Muscle of arm (tissue), 12 donors: Measurements from ENCODE around the gene ACTR5. TPM values are rescaled to one million over a fixed set of nuclear protein-coding genes. Genes with fewer than 3 reads are reported as not detected.

Source experiments
- DNase-seq: peaks from one replicate; pipeline ENCODE4 v3.0.0-alpha.2; 2013
- polyA plus RNA-seq, 12 donors: library from polyadenylated mRNA; unstranded; fragments of 120-200 nt; gene quantifications; one replicate each; pipeline ENCODE4 v1.2.1, GENCODE V29; 2013; ENCODE audit not compliant: insufficient read length in 12 of 12

The ACTR5 gene
- polyA plus RNA-seq, 12 donors: 5.1 to 6.9 (median 5.8) TPM; not detected in 1

DNA sequence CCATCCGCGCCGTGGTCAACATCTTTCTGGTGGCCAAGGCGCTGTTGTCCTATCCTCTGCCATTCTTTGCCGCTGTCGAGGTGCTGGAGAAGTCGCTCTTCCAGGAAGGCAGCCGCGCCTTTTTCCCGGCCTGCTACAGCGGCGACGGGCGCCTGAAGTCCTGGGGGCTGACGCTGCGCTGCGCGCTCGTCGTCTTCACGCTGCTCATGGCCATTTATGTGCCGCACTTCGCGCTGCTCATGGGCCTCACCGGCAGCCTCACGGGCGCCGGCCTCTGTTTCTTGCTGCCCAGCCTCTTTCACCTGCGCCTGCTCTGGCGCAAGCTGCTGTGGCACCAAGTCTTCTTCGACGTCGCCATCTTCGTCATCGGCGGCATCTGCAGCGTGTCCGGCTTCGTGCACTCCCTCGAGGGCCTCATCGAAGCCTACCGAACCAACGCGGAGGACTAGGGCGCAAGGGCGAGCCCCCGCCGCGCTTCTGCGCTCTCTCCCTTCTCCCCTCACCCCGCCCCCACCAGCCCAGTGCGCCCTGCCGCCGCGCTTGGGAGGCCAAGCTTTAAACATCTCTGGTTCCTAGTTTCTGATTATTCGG, 20.0 kb upstream of the ACTR5 start:
- DNase-seq: no peak

DNA sequence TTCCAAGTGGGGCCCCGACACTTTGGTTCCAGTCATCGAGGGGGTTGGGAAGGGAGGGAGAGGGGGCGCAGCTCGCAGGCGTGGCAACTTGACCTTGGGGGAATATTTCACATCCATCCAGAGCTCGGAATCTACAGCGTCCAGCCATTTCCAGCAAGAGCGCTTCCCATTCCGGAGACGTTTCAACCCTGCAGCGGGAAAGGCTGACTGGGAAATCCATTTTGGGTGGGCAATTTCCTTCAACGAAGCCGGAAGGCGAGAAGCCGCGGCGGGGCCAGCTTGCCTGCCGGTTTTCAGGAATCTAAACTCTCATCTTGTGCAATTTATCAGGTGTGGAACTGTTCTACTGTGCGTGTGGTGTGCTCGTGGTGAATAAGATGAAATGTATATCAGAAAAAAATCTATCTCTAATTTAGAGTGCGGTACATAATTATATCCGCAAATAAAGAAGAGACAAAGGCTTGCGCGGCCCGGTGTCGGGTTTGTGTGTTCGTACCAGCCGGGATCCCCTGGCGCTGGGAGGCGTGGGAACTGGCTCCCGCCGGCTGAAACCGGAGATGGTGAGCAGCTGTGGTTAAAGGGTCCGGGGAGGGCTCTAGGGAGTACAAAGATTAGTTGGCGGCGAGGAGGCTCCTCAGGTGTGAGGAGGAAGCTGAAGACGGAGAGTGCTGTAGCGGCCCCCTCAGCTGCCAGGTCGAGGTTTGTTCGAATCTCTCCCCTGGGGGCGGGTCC, 19.2 kb upstream of the ACTR5 start:
- no peak for DNase-seq

DNA sequence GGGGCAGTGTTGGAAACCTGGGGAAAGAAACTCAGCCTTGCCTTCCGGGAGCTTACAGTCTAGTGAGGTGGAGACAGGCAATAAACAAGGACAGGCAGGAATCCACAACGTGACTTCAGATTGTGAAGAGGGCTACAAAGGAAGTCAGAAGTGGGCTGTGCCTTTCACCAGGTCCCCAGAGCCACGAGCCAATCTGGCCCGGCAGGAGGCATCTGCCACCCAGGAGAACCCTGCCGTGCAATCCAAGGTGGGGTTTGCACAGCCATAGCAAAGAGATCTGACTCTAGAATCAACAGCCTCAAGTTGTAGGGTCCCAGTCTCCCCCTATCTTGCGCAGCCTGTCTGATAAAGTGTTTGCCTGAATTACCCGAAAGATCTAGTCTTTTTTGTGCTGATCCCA, 18.5 kb upstream of the ACTR5 start:
- DNase-seq: no peak

DNA sequence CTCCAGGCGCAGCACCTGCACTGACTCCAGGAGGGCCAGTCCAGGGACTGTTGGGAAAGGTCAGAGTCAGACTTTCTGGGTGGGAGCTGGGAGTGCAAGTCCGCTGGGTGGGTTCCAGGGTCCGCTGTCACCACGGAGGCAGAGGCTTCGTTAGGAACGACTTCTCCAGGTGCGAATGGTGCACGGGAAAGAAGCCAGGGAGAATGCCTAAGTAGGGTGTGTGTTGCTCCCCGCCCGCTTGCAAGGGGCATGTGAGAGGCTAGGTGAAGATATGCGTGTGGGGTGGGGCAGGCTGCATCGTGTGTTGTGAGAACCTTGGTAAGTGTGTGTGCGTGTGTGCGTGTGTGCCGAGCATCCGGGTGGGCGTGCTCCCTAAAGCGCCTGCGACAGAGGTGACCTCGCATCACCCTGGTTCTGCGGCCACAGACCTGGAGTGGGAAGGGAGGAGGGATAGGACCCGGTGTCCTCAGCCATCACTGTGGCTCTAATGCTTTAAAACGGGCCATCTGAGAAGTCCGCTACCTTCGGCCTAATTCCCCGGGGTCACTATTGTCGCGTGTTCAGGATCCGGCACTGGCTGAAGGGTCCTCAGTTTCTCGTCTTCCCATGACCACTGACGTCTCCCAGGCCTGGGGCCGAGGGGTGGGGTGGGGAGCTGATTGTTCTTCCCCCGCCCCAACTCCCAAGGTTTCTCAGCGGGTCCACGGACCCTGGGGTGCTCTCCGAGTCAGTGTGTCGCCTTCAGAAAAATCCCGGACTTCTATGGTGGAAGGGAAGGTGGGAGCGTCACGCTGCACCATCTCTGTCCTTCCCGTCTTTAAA, 17.9 kb upstream of the ACTR5 start:
- DNase-seq: no peak

DNA sequence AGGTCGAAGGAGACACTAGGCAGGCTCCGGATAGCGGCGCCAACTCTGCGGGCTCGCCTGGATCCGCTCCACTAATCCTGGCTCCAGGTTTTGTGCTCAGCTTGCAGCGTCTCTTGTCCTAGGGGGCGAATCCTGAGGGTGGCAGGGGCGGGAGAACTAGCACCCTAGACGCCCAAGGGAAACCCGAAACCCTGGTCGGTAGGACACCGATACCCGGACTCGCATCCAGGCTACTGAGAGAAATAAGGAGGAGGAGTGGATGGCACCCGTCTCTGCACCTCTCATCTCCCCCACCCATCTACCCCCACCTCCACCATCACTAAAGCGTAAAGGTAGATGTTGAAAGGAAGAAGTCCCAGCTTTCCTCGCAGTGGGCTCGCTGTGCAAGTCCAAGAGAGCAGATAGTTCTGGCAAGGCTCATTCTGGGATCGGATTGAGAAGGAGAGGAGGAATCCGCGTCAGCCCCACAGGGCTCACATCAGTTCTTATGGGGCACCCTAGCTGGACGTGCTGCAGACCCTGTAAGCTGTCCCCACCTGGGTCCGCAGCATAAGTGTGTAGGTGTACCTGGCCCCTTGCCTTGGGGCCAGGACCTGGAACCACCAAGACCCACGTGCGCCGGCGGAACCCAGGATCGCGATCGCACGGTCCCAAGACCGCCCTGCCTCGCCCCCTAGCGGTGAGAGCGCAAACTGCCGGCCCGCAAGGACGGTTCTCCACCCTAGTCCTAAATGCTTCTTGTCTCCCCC, 17.1 kb upstream of the ACTR5 start:
- DNase-seq: peak; percentile 55

DNA sequence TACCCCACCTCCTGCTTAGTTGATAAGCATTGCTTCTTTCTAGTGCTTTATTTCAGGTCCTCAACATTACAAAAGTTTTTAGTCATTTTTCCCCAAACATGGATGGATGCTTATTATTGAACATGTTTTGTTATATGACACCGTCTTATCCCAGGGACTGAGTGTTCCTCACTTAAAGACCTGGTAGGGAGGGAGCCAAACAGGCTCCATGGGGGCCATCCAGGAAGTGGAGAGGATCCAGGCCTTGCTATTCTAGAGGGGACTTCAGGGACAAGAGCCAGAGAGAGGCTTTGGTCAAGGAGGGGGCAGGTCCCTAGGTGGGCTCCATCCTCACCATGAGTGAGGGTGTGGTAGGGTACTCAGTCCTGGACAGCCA, 16.5 kb upstream of the ACTR5 start:
- DNase-seq: no peak

DNA sequence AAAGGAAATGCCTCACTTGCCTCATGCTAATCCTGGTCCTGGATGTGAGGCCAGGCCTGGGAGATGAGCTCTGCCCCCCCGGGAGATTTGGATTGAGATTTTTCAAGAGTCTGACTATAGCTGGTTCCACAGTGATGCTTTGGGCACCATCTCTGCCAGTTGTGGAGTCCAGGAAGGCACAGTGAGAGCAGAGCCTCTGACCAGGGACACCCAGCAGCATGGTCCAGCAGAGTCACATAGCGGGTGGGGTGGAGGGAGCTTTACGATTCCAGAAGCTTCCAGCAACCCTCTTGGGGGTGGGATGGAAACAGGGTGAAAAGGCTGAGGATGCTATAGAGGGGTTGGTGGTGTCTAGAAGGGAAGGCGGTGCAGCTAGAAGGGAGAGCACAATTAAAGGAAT, 15.3 kb upstream of the ACTR5 start:
- no peak for DNase-seq

DNA sequence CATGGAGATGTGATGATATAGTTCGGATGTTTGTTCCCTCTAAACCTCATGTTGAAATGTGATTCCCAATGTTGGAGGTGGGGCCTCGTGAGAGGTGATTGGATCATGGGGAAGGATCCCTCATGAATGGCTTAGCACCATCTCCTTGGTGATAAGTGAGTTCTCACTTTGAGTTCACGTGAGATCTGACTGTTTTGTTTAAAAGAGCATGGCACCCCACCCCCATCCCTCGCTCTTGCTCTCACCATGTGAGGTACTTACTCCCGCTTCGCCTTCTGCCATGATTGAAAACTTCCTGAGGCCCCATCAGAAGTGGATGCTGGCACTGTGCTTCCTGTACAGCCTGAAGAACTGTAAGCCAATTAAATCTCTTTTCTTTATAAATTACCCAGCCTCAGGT, 13.1 kb upstream of the ACTR5 start:
- DNase-seq: no peak

DNA sequence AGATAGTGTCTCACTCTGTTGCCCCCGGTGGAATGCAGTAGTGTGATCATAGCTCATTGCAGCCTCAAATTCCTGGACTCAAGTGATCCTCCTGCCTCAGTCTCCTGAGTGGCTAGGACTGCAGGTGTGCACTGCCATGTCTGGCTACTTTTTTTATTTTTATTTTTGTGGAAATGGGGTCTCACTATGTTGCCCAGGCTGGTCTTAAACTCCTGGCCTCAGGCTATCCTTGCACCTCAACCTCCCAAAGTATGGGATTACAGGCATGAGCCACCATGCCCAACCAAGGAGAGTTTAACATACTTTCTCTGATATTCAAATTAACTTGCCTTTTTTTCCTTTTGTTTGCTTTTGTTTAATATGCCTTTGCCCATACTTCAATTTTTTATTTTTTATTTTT, 10.4 kb upstream of the ACTR5 start:
- no peak for DNase-seq

DNA sequence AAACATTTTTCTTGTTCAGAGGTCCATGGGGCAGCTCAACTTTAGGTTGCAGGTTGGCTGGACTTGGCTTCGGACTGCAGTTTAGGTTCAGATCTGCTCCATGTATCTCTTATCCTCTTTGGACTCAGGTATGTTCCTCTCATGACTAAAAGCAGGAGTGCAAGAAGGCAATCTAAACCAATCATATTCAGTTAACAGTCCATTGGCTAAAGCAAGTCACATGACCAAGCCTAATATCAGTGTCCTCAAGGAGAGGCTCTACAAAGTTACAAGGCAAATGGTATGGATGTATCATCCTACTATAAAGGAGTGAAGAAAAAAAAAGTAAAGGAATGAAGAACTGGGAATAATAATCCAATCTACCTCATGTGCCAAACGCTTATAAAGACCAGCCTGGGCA, 2.5 kb upstream of the ACTR5 start:
- DNase-seq: no peak

DNA sequence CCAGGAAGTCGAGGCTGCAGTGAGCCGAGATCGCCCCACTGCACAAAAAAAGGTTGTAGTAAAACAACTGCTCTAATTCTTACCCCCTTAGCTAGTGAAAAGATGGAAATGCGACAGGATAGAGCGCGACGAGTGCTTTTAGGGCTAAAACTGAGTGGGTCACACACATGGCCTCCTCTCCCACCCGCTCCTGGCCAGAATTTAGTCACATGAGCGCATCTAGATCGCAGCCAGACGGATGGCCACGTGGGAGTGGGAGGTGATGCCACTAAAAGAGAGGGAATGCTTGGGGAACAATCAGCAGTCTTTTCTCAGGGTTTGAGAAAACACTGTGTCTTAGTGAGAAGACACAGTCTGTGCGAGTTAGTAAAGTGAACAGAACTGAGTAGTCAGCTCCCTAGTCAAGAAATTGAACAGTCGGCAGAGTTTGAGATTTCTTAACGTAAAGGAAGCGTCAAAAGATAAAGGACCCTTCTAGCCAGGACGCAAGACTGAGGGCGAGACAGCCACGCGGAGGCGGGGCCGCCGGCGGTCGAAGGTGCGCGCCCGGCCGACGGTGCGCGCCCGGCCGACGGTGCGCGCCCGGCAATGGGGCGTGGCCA, 664 bp upstream of the ACTR5 start:
- DNase-seq: no peak

DNA sequence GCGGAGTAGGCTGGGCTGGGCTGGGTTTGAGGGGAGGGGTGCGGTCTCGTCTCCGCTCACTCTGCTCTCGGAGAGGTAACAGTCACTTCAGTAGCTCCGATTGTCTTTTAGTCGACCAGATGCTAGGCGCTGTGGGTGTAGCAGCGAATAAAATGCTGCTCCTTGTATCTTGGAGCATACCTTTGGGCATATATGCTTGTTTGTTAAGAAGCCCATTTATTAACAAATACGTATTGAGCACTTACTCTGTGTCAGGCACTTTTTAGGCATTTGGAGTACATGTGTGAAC, 545 bp downstream of the ACTR5 start:
- no peak for DNase-seq

DNA sequence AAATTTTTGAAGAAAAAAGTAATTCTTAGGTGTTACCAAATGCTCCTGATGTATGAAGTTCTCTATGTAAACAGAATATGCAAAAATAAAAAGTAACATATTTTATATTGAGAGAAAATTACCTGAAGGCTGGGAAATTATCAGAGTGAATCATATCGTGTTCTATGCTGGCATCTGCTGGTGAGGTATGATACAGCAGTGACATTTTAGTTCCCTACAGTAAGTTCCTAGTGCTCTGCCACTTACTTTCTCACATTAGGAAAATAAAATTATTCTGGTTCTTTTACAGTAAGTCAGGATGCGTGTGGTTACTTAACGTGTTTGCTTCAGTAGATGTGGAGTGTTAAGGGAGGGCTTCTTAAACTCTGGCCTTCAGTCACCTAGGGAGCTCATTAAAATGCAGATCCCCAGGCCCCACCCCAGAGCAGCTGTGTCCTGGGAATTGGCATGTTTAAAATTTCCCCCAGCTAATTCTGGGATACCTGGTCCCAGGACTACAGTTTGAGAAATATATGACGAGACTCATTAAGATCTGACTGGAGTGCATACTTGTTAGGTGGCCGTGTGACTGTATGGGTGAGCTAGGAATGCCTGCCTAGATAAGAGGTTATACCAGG, 3.2 kb downstream of the ACTR5 start:
- peak; percentile 35 for DNase-seq

DNA sequence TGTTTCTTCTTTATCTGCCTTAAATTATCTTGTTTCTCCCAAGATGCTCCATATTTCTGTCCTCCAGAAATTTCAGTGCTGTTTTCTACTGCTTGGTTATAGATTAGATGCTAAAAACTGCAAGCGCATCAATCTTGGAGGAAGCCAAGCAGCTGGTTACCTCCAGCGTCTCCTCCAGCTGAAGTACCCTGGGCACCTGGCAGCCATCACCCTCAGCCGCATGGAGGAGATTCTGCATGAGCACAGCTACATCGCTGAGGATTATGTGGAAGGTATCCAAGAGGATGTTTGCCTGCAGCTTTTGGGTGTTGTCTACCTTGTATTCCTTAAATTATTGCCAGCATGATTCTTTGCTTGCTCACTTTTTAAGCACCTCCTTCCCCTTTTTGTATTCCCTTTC, 3.8 kb downstream of the ACTR5 start:
- DNase-seq: no peak

DNA sequence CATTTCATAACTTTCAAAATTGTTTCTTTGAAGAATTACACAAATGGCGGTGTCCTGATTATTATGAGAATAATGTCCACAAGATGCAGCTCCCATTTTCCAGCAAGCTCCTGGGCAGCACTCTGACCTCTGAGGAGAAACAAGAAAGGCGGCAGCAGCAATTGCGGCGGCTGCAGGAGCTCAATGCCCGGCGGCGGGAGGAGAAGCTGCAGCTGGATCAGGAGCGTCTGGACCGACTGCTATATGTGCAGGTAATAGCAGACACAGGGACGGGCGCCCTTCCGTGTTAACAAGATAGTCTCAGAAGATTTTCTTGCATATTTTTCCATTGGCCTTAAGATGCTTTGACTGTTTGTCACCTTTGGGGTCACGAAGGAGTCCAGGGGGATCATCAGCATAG, 6.7 kb downstream of the ACTR5 start:
- DNase-seq: no peak

DNA sequence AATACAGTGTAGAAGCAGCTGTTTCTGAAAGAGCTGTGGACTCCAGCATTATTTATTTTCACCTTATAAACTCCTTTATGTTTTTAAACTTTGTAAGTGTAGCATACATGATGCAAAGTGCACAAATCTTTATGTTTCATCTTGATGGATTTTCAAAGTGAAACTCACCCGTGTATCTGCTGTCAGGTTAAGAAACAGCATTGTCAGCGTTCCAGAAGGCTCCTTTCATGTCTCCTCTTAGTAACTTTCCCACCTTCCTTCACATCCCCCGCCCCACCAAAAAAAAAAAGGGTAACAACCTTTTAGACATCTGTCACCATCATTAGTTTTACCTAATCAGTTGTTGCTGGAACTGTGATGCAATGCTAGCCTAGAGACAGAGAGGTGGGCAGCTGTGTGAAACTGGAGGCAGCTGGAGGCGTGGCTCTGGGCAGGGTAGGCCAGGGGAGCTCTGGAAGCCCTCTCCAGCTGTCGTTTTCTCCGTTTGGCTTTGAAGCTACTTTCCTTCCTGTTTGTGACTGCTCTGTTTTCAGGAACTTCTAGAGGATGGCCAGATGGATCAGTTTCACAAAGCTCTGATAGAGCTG, 7.2 kb downstream of the ACTR5 start:
- DNase-seq: no peak

DNA sequence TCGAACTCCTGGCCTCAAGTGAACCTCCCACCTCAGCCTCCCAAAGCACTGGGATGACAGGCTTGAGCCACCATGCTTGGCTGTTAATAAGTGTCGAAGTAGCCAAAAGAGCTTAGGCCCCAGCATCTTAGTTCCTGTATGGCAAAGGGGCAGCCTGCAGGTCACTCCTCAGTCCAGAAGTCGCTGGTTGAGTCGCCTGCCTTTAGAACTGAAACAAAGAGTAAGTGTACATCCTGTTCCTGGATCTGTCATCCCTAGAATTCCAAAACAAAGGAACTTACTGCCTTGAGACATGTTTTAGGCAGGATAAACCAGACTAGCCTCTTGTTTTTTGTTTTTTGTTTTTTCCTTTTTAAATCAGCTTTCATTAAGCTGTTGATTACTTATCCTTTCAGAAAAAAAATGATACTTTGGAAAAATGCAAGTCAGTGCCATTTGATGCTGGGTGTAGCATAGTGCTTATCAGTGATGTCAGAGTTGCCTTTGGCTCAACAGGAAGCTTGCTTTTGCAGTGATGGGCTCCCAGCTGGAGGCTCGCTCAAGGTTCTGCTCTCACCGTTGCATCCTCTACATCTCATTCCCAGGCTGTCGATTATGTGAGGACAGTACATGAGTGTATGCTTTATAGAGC, 9.0 kb downstream of the ACTR5 start:
- no peak for DNase-seq

DNA sequence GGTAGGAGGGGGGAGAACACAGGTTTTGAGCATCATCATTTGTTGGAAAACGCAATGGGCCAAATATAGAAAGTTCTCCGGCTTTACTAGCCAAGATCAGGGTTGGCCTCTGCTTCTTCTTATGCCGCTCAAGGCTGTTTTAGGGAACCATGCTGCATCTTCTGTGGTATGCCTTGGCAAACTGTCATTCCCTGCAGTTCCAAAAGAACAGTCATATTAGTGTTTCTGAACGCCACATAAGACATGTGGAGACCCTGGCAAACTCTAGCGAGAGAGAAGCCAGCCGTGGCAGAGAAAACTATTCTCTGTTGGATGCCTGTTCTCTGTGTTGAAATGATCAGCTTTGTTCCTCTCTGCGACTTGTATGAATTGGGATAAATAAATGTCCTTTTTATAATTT, 10.8 kb downstream of the ACTR5 start:
- no peak for DNase-seq

DNA sequence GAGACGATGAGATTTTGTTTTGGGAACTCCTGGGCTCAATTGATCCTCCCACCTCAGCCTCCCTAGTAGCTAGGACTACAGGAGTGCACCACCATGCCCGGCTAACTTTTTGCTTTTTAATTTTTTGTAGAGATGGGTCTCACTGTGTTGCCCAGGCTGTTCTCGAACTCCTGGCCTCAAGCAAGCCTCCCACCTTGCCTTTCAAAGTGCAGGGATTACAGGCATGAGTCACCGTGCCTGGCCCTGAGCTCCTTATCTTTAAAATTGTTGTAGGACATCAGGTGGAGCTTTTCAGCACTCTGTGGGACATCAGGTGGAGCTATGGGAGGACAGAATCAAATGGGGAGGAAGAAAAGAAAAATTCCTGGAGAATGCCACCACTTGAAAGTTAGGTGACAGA, 12.7 kb downstream of the ACTR5 start:
- no peak for DNase-seq

DNA sequence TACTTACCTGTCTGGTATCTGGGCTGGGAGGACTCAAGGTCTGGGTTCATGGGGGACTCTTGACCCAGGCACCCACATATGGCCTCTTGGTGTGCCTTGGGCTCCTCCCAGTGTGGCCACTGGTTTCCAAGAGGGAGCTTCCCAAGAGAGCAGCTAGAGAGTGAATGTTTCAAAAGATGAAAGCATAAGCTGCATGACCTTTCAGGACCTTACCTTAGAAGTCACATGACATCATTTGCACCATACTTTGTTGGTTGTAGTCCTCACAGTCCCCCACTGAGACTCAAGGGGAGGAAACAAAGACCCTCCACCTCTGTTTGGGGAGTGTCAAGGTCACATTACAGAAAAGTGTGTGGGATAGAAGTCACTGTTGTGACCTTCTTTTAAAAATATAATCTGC, 13.9 kb downstream of the ACTR5 start:
- no peak for DNase-seq

DNA sequence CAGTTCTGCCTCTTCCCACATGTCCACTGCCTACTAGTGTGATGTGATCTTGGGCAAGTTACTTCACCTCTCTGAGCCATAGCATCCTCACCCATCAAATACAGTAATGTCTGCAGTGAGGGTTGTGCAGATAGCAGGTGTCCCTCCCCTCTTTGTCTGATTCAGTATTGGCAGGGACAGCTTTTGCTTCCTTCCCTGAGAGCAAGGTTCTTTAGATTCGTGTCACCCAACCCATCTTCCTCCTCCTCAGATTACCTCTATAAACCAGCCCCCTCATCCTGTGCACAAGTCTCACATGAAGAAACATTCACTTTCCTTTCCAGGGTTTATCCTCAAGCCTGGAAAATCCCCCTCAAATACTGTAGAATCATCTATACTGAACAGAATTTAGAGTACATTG, 15.4 kb downstream of the ACTR5 start:
- DNase-seq: no peak
